DMS79 treated with DMSO at 0.1 percent for 48 hours (cell line): ENCODE measurements around the gene RNF157.
A peak's percentile ranks its signal among the peaks of the same experiment; 100 is the strongest.

Experiments used
- DNase-seq: peaks from one replicate; lab custom pipeline; 2025; lab: John Stamatoyannopoulos, UW

Gene RNF157

GRCh38 chr17:76139801-76140660, 100.3 kb downstream of the RNF157 start:
- no peak for DNase-seq

GRCh38 chr17:76138896-76139752, 101.2 kb downstream of the RNF157 start:
- DNase-seq = no peak

GRCh38 chr17:76138234-76138895, 101.9 kb downstream of the RNF157 start:
- DNase-seq = peak; percentile 64

- DNase-seq = no peak
Observed at GRCh38 chr17:76137351-76138233, 102.7 kb downstream of the RNF157 start.

GRCh38 chr17:76137001-76137350, 103.3 kb downstream of the RNF157 start:
- no peak for DNase-seq

- DNase-seq = no peak
Observed at GRCh38 chr17:76136276-76137000, 103.9 kb downstream of the RNF157 start.

GRCh38 chr17:76135810-76136188, 104.5 kb downstream of the RNF157 start:
- no peak for DNase-seq

GRCh38 chr17:76134911-76135809, 105.1 kb downstream of the RNF157 start:
- DNase-seq = no peak

GRCh38 chr17:76132574-76133338, 107.5 kb downstream of the RNF157 start:
- DNase-seq = peak; percentile 75

- DNase-seq = peak; percentile 75
Observed at GRCh38 chr17:76131692-76132573, 108.4 kb downstream of the RNF157 start.

GRCh38 chr17:76131051-76131691, 109.1 kb downstream of the RNF157 start:
- no peak for DNase-seq

- DNase-seq = no peak
Observed at GRCh38 chr17:76130473-76130872, 109.8 kb downstream of the RNF157 start.

- DNase-seq = no peak
Observed at GRCh38 chr17:76125922-76126321, 114.4 kb downstream of the RNF157 start.

- no peak for DNase-seq
Observed at GRCh38 chr17:76125391-76125675, 115.0 kb downstream of the RNF157 start.

GRCh38 chr17:76124582-76125390, 115.5 kb downstream of the RNF157 start:
- DNase-seq = no peak

- no peak for DNase-seq
Observed at GRCh38 chr17:76123749-76124581, 116.3 kb downstream of the RNF157 start.
